Measurements from ENCODE around the gene ADRA1B.

GRCh38 chr5:159906943-159907342, 9.3 kb upstream of the ADRA1B start:
- TF ChIP-seq POLR2A (IDR thresholded peaks at IDR 0.05), result no peak
- no peak for TF ChIP-seq CTCF (IDR thresholded peaks at IDR 0.05)
- TF ChIP-seq POLR2AphosphoS5 (IDR thresholded peaks at IDR 0.05), result no peak
